ENCODE results near the gene GRM1.

GRM1 gene

GRCh38 chr6:146028851-146029572 is at the start of gene GRM1:
Gene GRM1 (plus strand): TSS chr6:146029062. CDS start chr6:146029518, 456 bp downstream.
- no peak for FAIRE-seq

GRCh38 chr6:146009338-146009737 is 19.5 kb upstream of the GRM1 start:
- no peak for FAIRE-seq

GRCh38 chr6:146014233-146014632 is 14.6 kb upstream of the GRM1 start:
- FAIRE-seq = no peak

- no peak for FAIRE-seq
These were observed 11.2 kb upstream of the GRM1 start for GRCh38 chr6:146017672-146018071.

- no peak for FAIRE-seq
These were observed 2.0 kb upstream of the GRM1 start for GRCh38 chr6:146026873-146027272.

GRCh38 chr6:146027586-146028251 is 1.1 kb upstream of the GRM1 start:
- no peak for FAIRE-seq

GRCh38 chr6:146028252-146028795 is 538 bp upstream of the GRM1 start:
- no peak for FAIRE-seq

GRCh38 chr6:146029573-146030184 is 817 bp downstream of the GRM1 start:
- FAIRE-seq = no peak

- no peak for FAIRE-seq
These were observed 3.5 kb downstream of the GRM1 start for GRCh38 chr6:146032387-146032786.

- no peak for FAIRE-seq
These were observed 11.5 kb downstream of the GRM1 start for GRCh38 chr6:146040360-146040759.

GRCh38 chr6:146041282-146041681 is 12.4 kb downstream of the GRM1 start:
- FAIRE-seq = no peak

- no peak for FAIRE-seq
These were observed 18.5 kb downstream of the GRM1 start for GRCh38 chr6:146047371-146047770.

GRCh38 chr6:146050168-146050567 is 21.3 kb downstream of the GRM1 start:
- FAIRE-seq = no peak

- FAIRE-seq = no peak
These were observed 27.6 kb downstream of the GRM1 start for GRCh38 chr6:146056506-146056905.

GRCh38 chr6:146065690-146066089 is 36.8 kb downstream of the GRM1 start:
- FAIRE-seq = no peak

GRCh38 chr6:146066506-146066905 is 37.6 kb downstream of the GRM1 start:
- FAIRE-seq = no peak

GRCh38 chr6:146071781-146072180 is 42.9 kb downstream of the GRM1 start:
- no peak for FAIRE-seq

- FAIRE-seq = no peak
These were observed 49.1 kb downstream of the GRM1 start for GRCh38 chr6:146077992-146078391.

- FAIRE-seq = no peak
These were observed 58.5 kb downstream of the GRM1 start for GRCh38 chr6:146087386-146087785.

- no peak for FAIRE-seq
These were observed 61.6 kb downstream of the GRM1 start for GRCh38 chr6:146090474-146090873.

- FAIRE-seq = no peak
These were observed 64.3 kb downstream of the GRM1 start for GRCh38 chr6:146092961-146093686.

GRCh38 chr6:146095481-146095880 is 66.6 kb downstream of the GRM1 start:
- FAIRE-seq = no peak

GRCh38 chr6:146097586-146097985 is 68.7 kb downstream of the GRM1 start:
- no peak for FAIRE-seq
